ENCODE measurements around the gene ZBTB7C.

Gene ZBTB7C

GRCh38 chr18:48342125-48342524 is 67.1 kb downstream of the ZBTB7C start:
- no peak for DNase-seq (ENCODE audit: low read depth)
- no peak overlapping the region for H3K4me3 ChIP-seq (ENCODE audit: control insufficient read depth, low read depth, low read length)
- TF ChIP-seq CTCF (IDR thresholded peaks at IDR 0.05; ENCODE audit: control insufficient read depth, insufficient read depth, low read depth, low read length, missing control alignments), result no peak

- TF ChIP-seq CTCF (IDR thresholded peaks at IDR 0.05; ENCODE audit: control insufficient read depth, insufficient read depth, low read depth, low read length, missing control alignments), result no peak
- H3K4me3 ChIP-seq (ENCODE audit: control insufficient read depth, low read depth, low read length), result no peak overlapping the region
- DNase-seq (ENCODE audit: low read depth), result no peak
Measured at GRCh38 chr18:48340560-48340959, 68.6 kb downstream of the ZBTB7C start.

GRCh38 chr18:48339692-48340091 is 69.5 kb downstream of the ZBTB7C start:
- TF ChIP-seq CTCF (IDR thresholded peaks at IDR 0.05; ENCODE audit: control insufficient read depth, insufficient read depth, low read depth, low read length, missing control alignments), result no peak
- DNase-seq (ENCODE audit: low read depth), result no peak
- no peak overlapping the region for H3K4me3 ChIP-seq (ENCODE audit: control insufficient read depth, low read depth, low read length)

GRCh38 chr18:48338915-48339314 is 70.3 kb downstream of the ZBTB7C start:
- H3K4me3 ChIP-seq (ENCODE audit: control insufficient read depth, low read depth, low read length), result no peak overlapping the region
- TF ChIP-seq CTCF (IDR thresholded peaks at IDR 0.05; ENCODE audit: control insufficient read depth, insufficient read depth, low read depth, low read length, missing control alignments), result no peak
- no peak for DNase-seq (ENCODE audit: low read depth)

GRCh38 chr18:48337053-48337452 is 72.1 kb downstream of the ZBTB7C start:
- no peak for TF ChIP-seq CTCF (IDR thresholded peaks at IDR 0.05; ENCODE audit: control insufficient read depth, insufficient read depth, low read depth, low read length, missing control alignments)
- H3K4me3 ChIP-seq (ENCODE audit: control insufficient read depth, low read depth, low read length), result no peak overlapping the region
- no peak for DNase-seq (ENCODE audit: low read depth)

- no peak for DNase-seq (ENCODE audit: low read depth)
- no peak overlapping the region for H3K4me3 ChIP-seq (ENCODE audit: control insufficient read depth, low read depth, low read length)
- TF ChIP-seq CTCF (IDR thresholded peaks at IDR 0.05; ENCODE audit: control insufficient read depth, insufficient read depth, low read depth, low read length, missing control alignments), result no peak
Measured at GRCh38 chr18:48336332-48336731, 72.9 kb downstream of the ZBTB7C start.

GRCh38 chr18:48335829-48336228 is 73.4 kb downstream of the ZBTB7C start:
- H3K4me3 ChIP-seq (ENCODE audit: control insufficient read depth, low read depth, low read length), result no peak overlapping the region
- DNase-seq (ENCODE audit: low read depth), result no peak
- no peak for TF ChIP-seq CTCF (IDR thresholded peaks at IDR 0.05; ENCODE audit: control insufficient read depth, insufficient read depth, low read depth, low read length, missing control alignments)
